Natural killer cell (primary cell): Measurements from ENCODE around the gene DEFB132. TPM values are rescaled to one million over a fixed set of nuclear protein-coding genes. Genes with fewer than 3 reads are reported as not detected.

ENCODE experiments used
- ATAC-seq, 3 donors: fragments of 150-1000 bp in 2 of 3; fragments of 200-7000 bp in 1 of 3; cut with Tn5 transposase; 1 replicate in 1 of 3; 2 replicates in 2 of 3; pipeline ENCODE4 v1.10.0; 2021; ENCODE audit warnings: mild to moderate bottlenecking in 2 of 3, moderate library complexity in 2 of 3
- DNase-seq, 2 donors: peaks; one replicate each; pipeline versions ENCODE4 v3.0.0 to v3.0.0-alpha.2; 2013 to 2021; ENCODE audit warnings: mixed read lengths in 1 of 2
- H3K27ac ChIP-seq: one replicate; pipeline ENCODE4 v1.5.1; 2013; ENCODE audit warnings: mild to moderate bottlenecking, low read length
- H3K27me3 ChIP-seq: one replicate; pipeline ENCODE4 v1.6.1; 2013; ENCODE audit warnings: low read length; ENCODE audit not compliant: control insufficient read depth, insufficient read depth
- H3K36me3 ChIP-seq: one replicate; pipeline ENCODE4 v1.6.1; 2013; ENCODE audit warnings: low read length; ENCODE audit not compliant: control insufficient read depth, insufficient read depth
- H3K4me1 ChIP-seq: one replicate; pipeline ENCODE4 v1.6.1; 2013; ENCODE audit warnings: low read length; ENCODE audit not compliant: control insufficient read depth, insufficient read depth
- H3K4me3 ChIP-seq: one replicate; pipeline ENCODE4 v1.5.1; 2013; ENCODE audit warnings: low read length
- H3K9me3 ChIP-seq: one replicate; pipeline ENCODE4 v1.6.1; 2013; ENCODE audit warnings: low read length; ENCODE audit not compliant: control insufficient read depth, insufficient read depth
- H3K27ac Mint-ChIP-seq, 2 donors: one replicate each; pipeline ENCODE4 v1.8.0; 2022; ENCODE audit warnings: mild to moderate bottlenecking in 2 of 2, mixed read lengths in 2 of 2, moderate library complexity in 1 of 2
- H3K27me3 Mint-ChIP-seq, 2 donors: one replicate each; pipeline ENCODE4 v1.8.0; 2022; ENCODE audit warnings: low read depth in 2 of 2, mixed read lengths in 2 of 2
- H3K36me3 Mint-ChIP-seq: one replicate; pipeline ENCODE4 v1.8.0; 2022; ENCODE audit warnings: mixed read lengths
- H3K4me1 Mint-ChIP-seq, 2 donors: one replicate each; pipeline ENCODE4 v1.8.0; 2022; ENCODE audit warnings: mixed read lengths in 2 of 2
- H3K4me3 Mint-ChIP-seq: one replicate; pipeline ENCODE4 v1.8.0; 2022; ENCODE audit warnings: mild to moderate bottlenecking, moderate library complexity, mixed read lengths
- H3K9me3 Mint-ChIP-seq, 2 donors: one replicate each; pipeline ENCODE4 v1.8.0; 2022; ENCODE audit warnings: mixed read lengths in 2 of 2
- CTCF ChIP-seq: fragments of 200-600 bp; IDR thresholded peaks from one replicate; pipeline ENCODE4 v1.8.0; 2022; ENCODE audit warnings: antibody characterized with exemption
- WGBS: methylation state at CpG from one replicate; pipeline ENCODE4 v1.1.7; 2013; ENCODE audit warnings: missing lambda C conversion rate; ENCODE audit not compliant: insufficient coverage; 5-methylcytosine and 5-hydroxymethylcytosine counted together
- intact Hi-C: fragments of 100-400 bp; cut with micrococcal nuclease; formaldehyde crosslinking; loops from one replicate; pipeline ENCODE4 v1.14.2; 2022
- total RNA-seq, 4 donors: library from RNA; stranded (reverse); fragments of 120-200 nt in 1 of 4; gene quantifications; one replicate each; pipeline versions ENCODE4 v1.2.3 to v1.2.4, GENCODE V29; 2013 to 2022

The DEFB132 gene
- total RNA-seq, 3 donors from 2014 or later (not counting 1 experiment from before 2014, with no cell fraction given) = not detected

GRCh38 chr20:258269-258858 is 840 bp downstream of the DEFB132 start:
- TF ChIP-seq CTCF = no peak
- Histone ChIP-seq H3K4me3 (no peak overlapping the region), H3K9me3 (no peaks in the 10 kb centered on the region), H3K27me3 (no peaks in the 10 kb centered on the region), H3K4me1 (no peaks in the 10 kb centered on the region), H3K27ac (no peak overlapping the region), H3K36me3 (no peaks in the 10 kb centered on the region)
- H3K27ac Mint-ChIP-seq = no peak overlapping the region
- DNase-seq (no peak), ATAC-seq (no peak)
- 68% methylated on average over 4 of the region's 4 CpGs for WGBS
- no peaks in the 10 kb centered on the region for H3K36me3 Mint-ChIP-seq
- H3K4me1 Mint-ChIP-seq = no peaks in the 10 kb centered on the region
- H3K4me3 Mint-ChIP-seq = no peak overlapping the region
- intact Hi-C loops = no loop called here
- H3K9me3 Mint-ChIP-seq = no peaks in the 10 kb centered on the region
- H3K27me3 Mint-ChIP-seq = peaks cover 11 to 22% of the 10 kb centered on the region in 2 donors

DNA sequence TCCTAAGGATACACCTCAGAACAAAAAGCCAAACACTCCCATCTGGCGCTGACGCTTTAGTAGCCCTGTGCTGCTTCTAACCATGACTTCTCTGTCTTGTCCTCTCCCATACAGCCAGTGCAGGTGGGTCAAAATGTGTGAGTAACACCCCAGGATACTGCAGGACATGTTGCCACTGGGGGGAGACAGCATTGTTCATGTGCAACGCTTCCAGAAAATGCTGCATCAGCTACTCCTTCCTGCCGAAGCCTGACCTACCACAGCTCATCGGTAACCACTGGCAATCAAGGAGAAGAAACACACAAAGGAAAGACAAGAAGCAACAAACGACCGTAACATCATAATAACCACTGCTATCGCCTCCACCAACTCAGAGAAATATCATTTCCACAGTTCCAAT is 1.4 kb downstream of the DEFB132 start:
- Mint-ChIP-seq H3K27me3 (peaks cover 11 to 22% of the 10 kb centered on the region in 2 donors), H3K27ac (no peak overlapping the region), H3K4me3 (no peak overlapping the region), H3K4me1 (no peaks in the 10 kb centered on the region), H3K36me3 (no peaks in the 10 kb centered on the region), H3K9me3 (no peaks in the 10 kb centered on the region)
- Histone ChIP-seq H3K27me3 (no peaks in the 10 kb centered on the region), H3K27ac (no peak overlapping the region), H3K9me3 (no peaks in the 10 kb centered on the region), H3K4me3 (no peak overlapping the region), H3K36me3 (no peaks in the 10 kb centered on the region), H3K4me1 (no peaks in the 10 kb centered on the region)
- peak in 1 of 3 donors; percentile 25 for ATAC-seq
- no peak for TF ChIP-seq CTCF
- WGBS = 44% methylated on average over 8 of the region's 8 CpGs
- intact Hi-C loops = no loop called here
- peak in 1 of 2 donors; percentile 39 for DNase-seq

GRCh38 chr20:259981-260380 is 2.5 kb downstream of the DEFB132 start:
- WGBS = 100% methylated on average over 2 of the region's 2 CpGs
- Mint-ChIP-seq H3K4me3 (no peak overlapping the region), H3K4me1 (no peaks in the 10 kb centered on the region), H3K9me3 (no peaks in the 10 kb centered on the region), H3K36me3 (no peaks in the 10 kb centered on the region), H3K27me3 (peaks cover 11 to 22% of the 10 kb centered on the region in 2 donors), H3K27ac (no peak overlapping the region)
- Histone ChIP-seq H3K36me3 (no peaks in the 10 kb centered on the region), H3K9me3 (no peaks in the 10 kb centered on the region), H3K4me1 (no peaks in the 10 kb centered on the region), H3K4me3 (no peak overlapping the region), H3K27ac (no peak overlapping the region), H3K27me3 (no peaks in the 10 kb centered on the region)
- intact Hi-C loops = no loop called here
- ATAC-seq (no peak), DNase-seq (no peak)
- no peak for TF ChIP-seq CTCF

- WGBS = 90% methylated on average over 13 of the region's 13 CpGs
- intact Hi-C loops = no loop called here
These were observed 6.2 kb downstream of the DEFB132 start for GRCh38 chr20:263701-264100.

More at GRCh38 chr20:263701-264100, 6.2 kb downstream of the DEFB132 start:
- peaks cover 14% of the 10 kb centered on the region in 2 donors for H3K27me3 Mint-ChIP-seq
- H3K36me3 Mint-ChIP-seq = no peaks in the 10 kb centered on the region
- TF ChIP-seq CTCF = no peak
- Histone ChIP-seq H3K27me3 (peaks cover 7% of the 10 kb centered on the region), H3K36me3 (no peaks in the 10 kb centered on the region), H3K4me3 (no peak overlapping the region), H3K9me3 (no peaks in the 10 kb centered on the region), H3K4me1 (peaks cover 9% of the 10 kb centered on the region), H3K27ac (no peak overlapping the region)
- H3K9me3 Mint-ChIP-seq = no peaks in the 10 kb centered on the region
- no peak overlapping the region for H3K27ac Mint-ChIP-seq
- no peak for DNase-seq
- H3K4me1 Mint-ChIP-seq = peaks cover 11% of the 10 kb centered on the region in 2 donors
- no peak for ATAC-seq
- no peak overlapping the region for H3K4me3 Mint-ChIP-seq
